ENCODE data around the gene INTS2.
"Not testable (repeated sequence)": the region's sequence is repeated elsewhere in the genome, so short reads cannot be mapped to it uniquely, and the experiment has no call there.

DNA sequence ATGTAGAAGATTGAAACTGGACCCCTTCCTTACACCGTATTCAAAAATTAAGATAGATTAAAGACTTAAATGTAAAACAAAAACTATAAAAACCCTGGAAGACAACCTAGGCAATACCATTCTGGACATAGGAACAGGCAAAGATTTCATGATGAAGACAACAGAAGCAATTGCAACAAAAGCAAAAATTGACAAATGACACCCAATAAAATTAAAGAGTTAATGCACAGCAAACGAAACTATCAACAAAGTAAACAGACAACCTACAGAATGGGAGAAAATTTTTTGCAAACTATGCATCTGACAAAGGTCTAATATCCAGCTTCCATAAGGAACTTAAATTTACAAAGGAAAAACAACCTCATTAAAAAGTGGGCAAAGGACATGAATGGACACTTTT is 101.6 kb downstream of the INTS2 start:
- TF ChIP-seq, protein P1, sequence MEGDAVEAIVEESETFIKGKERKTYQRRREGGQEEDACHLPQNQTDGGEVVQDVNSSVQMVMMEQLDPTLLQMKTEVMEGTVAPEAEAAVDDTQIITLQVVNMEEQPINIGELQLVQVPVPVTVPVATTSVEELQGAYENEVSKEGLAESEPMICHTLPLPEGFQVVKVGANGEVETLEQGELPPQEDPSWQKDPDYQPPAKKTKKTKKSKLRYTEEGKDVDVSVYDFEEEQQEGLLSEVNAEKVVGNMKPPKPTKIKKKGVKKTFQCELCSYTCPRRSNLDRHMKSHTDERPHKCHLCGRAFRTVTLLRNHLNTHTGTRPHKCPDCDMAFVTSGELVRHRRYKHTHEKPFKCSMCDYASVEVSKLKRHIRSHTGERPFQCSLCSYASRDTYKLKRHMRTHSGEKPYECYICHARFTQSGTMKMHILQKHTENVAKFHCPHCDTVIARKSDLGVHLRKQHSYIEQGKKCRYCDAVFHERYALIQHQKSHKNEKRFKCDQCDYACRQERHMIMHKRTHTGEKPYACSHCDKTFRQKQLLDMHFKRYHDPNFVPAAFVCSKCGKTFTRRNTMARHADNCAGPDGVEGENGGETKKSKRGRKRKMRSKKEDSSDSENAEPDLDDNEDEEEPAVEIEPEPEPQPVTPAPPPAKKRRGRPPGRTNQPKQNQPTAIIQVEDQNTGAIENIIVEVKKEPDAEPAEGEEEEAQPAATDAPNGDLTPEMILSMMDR (optimal IDR thresholded peaks at IDR 0.05 in 1 of 3, IDR thresholded peaks at IDR 0.05 in 1 of 3, conservative IDR thresholded peaks at IDR 0.05 in 1 of 3; ENCODE audit: extremely low read depth in 1 of 3, insufficient read depth in 2 of 3, low read length in 3 of 3) = not testable (repeated sequence)
- TF ChIP-seq EZH2 (IDR thresholded peaks at IDR 0.05; ENCODE audit: low read length) = not testable (repeated sequence)
